Measurements from ENCODE around the gene TSC2. TPM values are rescaled to one million over a fixed set of nuclear protein-coding genes. Genes with fewer than 3 reads are reported as not detected.

The TSC2 gene
- total and polyA plus RNA-seq, 3 donors from 2014 or later = 136 to 271 (median 222) TPM

GRCh38 chr16:2001035-2001434, 46.8 kb upstream of the TSC2 start:
- 91 to 94% methylated on average over 13 to 19 of the region's 19 CpGs for WGBS, 2 donors
- Histone ChIP-seq H3K9me3 (no peaks in the 10 kb centered on the region), H3K27ac (no peak overlapping the region), H3K36me3 (ENCODE audit: low read depth, missing control alignments) (no peaks in the 10 kb centered on the region), H3K27me3 (no peaks in the 10 kb centered on the region), H3K4me3 (no peak overlapping the region), H3K4me1 (peaks cover 20% of the 10 kb centered on the region)
- TF ChIP-seq CTCF (IDR thresholded peaks at IDR 0.05) (no peak), POLR2A (IDR thresholded peaks at IDR 0.05) (no peak)
- intact Hi-C loops (cut with DNase I; ENCODE audit: low total_unique reads) = no loop called here
- DNase-seq = no peak

- WGBS, 2 donors = 93 to 95% methylated on average over 19 to 53 of the region's 53 CpGs
- Histone ChIP-seq H3K4me3 (no peak overlapping the region), H3K27me3 (no peaks in the 10 kb centered on the region), H3K9me3 (no peaks in the 10 kb centered on the region), H3K27ac (no peak overlapping the region), H3K4me1 (peaks cover 20% of the 10 kb centered on the region), H3K36me3 (ENCODE audit: low read depth, missing control alignments) (no peaks in the 10 kb centered on the region)
- DNase-seq = no peak
- TF ChIP-seq POLR2A (IDR thresholded peaks at IDR 0.05) (no peak), CTCF (IDR thresholded peaks at IDR 0.05) (no peak)
- intact Hi-C loops (cut with DNase I; ENCODE audit: low total_unique reads) = no loop called here
These were observed 46.1 kb upstream of the TSC2 start for GRCh38 chr16:2001456-2002355.

- no peaks in the 10 kb centered on the region for H3K36me3 ChIP-seq (ENCODE audit: low read depth, missing control alignments)
- intact Hi-C loops (cut with DNase I; ENCODE audit: low total_unique reads) = no loop called here
- peaks cover 26% of the 10 kb centered on the region for H3K4me1 ChIP-seq
- no peak for DNase-seq
- WGBS, 2 donors = 92 to 96% methylated on average over 24 to 47 of the region's 47 CpGs
- H3K27ac ChIP-seq = no peak overlapping the region
- H3K4me3 ChIP-seq = no peak overlapping the region
- H3K9me3 ChIP-seq = no peaks in the 10 kb centered on the region
- no peak for TF ChIP-seq CTCF (IDR thresholded peaks at IDR 0.05)
- TF ChIP-seq POLR2A (IDR thresholded peaks at IDR 0.05) = no peak
- no peaks in the 10 kb centered on the region for H3K27me3 ChIP-seq
These were observed 45.2 kb upstream of the TSC2 start for GRCh38 chr16:2002406-2003230.

- intact Hi-C loops (cut with DNase I; ENCODE audit: low total_unique reads) = no loop called here
- H3K4me3 ChIP-seq = no peak overlapping the region
- no peaks in the 10 kb centered on the region for H3K27me3 ChIP-seq
- no peaks in the 10 kb centered on the region for H3K36me3 ChIP-seq (ENCODE audit: low read depth, missing control alignments)
- no peak overlapping the region for H3K27ac ChIP-seq
- TF ChIP-seq CTCF (IDR thresholded peaks at IDR 0.05) = no peak
- TF ChIP-seq POLR2A (IDR thresholded peaks at IDR 0.05) = no peak
- peaks cover 33% of the 10 kb centered on the region for H3K4me1 ChIP-seq
- 88 to 100% methylated on average over 2 to 8 of the region's 8 CpGs for WGBS, 2 donors
- no peaks in the 10 kb centered on the region for H3K9me3 ChIP-seq
- DNase-seq = no peak
These were observed 44.5 kb upstream of the TSC2 start for GRCh38 chr16:2003231-2003826.
